Stimulated activated CD8-positive, alpha-beta memory T cell treated with anti-CD3 and anti-CD28 coated beads, Interleukin-12 subunit alpha, Interleukin-12 subunit beta, amount 100 ng/mL, for 24 hours (primary cell): ENCODE results near the gene SMIM35.
"Not testable (repeated sequence)": the region's sequence is repeated elsewhere in the genome, so short reads cannot be mapped to it uniquely, and the experiment has no call there.

Source experiments
- DNase-seq: peaks from one replicate; pipeline ENCODE4 v3.0.0-alpha.2; 2020; ENCODE audit errors: extremely low read depth

SMIM35 gene

GRCh38 chr11:117984476-117984875, 102.3 kb downstream of the SMIM35 start:
- DNase-seq: no peak

GRCh38 chr11:117983163-117983475, 103.6 kb downstream of the SMIM35 start:
- DNase-seq: no peak

- DNase-seq: no peak
Observed at GRCh38 chr11:117980720-117981119, 106.0 kb downstream of the SMIM35 start.

DNA sequence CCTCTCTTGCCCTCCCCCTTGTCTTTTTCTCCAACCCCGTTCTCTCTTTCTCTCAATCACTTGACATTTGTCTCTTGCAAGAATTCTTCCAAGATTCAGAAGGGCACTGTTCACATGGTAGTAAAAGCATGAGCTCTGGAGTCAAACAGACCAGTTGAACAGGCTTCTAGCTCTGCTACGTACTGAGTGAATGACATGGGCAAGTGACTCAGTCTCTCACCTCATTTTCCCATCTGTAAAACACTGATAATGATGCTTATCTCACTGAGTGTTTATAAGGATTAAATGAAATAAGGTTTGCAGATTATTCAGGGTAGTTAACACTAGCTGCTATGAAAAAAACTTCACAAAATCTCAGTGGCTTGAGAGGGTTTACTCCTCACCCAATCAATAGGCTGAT, 106.5 kb downstream of the SMIM35 start:
- no peak for DNase-seq

- DNase-seq: no peak
Observed at GRCh38 chr11:117979481-117980211, 107.1 kb downstream of the SMIM35 start.

DNA sequence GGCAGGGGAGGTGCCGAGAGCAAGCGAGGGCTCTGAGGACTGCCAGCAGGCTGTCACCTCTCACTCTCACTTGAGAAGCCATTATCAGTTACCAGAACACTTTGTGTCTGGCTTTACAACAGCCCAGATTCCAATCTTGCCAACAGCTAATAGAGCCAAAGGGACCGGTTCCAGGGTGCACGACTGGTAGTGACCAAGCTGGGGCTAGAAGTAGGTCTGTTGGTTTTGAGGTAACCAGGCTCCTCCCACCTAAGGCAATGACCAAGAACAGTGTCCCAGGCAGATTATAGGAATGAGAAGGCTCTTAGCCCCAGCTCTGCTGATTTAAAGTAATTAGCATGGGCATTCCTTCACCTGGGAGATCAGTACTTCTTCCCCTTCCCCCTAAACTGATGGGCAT, 107.8 kb downstream of the SMIM35 start:
- no peak for DNase-seq

DNA sequence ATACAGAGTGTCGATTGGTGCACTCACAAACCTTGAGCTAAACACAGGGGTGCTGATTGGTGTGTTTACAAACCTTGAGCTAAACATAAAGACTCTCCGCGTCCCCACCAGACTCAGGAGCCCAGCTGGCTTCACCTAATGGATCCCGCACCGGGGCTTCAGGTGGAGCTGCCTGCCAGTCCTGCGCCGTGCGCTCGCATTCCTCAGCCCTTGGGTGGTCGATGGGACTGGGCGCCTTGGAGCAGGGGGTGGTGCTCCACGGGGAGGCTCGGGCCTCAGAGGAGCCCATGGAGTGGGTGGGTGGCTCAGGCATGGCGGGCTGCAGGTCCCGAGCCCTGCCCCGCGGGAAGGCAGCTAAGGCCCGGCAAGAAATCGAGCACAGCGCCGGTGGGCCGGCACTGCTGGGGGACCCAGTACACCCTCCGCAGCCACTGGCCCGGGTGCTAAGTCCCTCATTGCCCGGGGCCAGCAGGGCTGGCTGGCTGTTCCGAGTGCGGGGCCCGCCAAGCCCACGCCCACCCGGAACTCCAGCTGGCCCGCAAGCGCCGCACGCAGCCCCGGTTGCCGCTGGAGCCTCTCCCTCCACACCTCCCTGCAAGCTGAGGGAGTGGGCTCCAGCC, 108.4 kb downstream of the SMIM35 start:
- DNase-seq: not testable (repeated sequence)

DNA sequence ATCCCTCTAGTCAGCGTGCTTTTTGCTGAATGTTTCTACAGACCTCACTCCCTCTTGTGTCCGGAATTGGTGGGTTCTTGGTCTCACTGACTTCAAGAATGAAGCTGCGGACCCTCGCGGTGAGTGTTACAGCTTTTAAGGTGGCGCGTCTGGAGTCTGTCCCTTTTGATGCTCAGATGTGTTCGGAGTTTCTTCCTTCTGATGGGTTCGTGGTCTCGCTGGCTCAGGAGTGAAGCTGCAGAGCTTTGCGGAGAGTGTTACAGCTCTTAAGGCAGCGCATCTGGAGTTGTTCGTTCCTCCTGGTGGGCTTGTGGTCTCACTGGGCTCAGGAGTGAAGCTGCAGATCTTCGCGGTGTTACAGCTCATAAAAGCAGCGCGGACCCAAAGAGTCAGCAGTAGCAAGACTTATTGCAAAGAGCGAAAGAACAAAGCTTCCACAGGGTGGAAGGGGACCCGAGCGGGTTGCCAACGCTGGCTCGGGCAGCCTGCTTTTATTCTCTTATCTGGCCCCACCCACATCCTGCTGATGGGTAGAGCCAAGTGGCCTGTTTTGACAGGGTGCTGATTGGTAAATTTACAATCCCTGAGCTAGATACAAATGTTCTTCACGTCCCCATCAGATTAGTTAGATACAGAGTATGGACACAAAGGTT, 109.0 kb downstream of the SMIM35 start:
- DNase-seq: not testable (repeated sequence)

- no peak for DNase-seq
Observed at GRCh38 chr11:117977029-117977428, 109.7 kb downstream of the SMIM35 start.

DNA sequence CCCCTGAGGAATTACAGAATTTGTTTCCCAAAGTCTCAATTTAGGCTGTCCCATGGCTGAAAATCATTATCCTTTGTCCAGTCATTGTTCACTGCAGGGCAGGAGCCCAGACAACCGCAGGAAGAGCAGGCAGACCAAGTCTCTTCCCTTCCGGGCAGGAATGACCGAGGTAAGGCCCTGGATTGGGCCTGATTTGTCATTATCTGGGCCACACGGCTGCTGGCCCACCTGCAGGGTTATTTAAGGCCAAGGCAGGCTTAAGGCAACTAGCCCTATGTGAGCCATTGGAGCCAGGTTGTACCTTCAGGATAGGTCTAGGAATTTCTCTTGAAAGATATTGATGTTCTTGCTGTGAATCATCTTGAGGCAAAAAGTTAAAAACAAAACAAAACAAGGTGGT, 110.3 kb downstream of the SMIM35 start:
- no peak for DNase-seq

- no peak for DNase-seq
Observed at GRCh38 chr11:117973503-117973860, 113.3 kb downstream of the SMIM35 start.

DNA sequence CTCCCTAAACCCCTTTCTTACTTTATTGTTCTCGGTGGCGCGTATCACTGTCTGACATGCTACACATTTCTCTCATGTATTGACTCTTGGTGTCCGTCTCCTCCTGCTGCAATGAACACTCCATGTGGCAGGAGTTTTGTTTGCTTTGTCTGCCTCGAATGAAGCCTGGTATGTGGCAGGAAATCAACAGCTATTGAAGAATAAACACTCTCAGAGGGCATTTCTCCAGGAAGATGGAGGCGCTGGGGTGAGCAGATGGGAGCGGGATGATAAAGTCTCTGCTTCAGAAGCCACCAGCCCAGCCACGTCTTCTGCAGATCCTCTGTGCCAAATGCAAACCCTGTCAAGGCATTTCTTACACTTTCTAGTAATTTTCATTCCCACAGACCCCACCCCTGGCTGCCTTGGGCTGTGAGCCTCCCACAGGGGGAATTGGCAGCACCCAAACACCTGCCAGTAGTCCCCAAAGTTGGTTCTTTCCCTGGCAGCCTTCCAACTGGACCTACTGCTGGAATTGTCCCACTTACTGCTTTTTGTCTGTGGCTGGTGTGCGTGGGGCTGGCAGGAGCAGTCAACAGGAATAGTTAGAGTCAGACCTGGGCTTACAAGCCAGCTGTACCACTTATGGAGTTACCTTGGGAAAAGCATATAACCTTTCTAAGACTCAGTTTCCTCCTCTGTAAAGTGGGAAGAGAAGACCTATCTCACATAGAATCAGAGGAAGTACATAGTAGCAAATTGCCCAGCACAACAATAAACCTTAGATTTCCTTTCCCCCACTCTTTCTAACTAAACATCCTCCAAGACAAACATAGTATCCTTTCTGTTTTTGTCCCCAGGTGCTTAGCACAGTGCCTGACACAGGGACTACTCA, 113.9 kb downstream of the SMIM35 start:
- no peak for DNase-seq

DNA sequence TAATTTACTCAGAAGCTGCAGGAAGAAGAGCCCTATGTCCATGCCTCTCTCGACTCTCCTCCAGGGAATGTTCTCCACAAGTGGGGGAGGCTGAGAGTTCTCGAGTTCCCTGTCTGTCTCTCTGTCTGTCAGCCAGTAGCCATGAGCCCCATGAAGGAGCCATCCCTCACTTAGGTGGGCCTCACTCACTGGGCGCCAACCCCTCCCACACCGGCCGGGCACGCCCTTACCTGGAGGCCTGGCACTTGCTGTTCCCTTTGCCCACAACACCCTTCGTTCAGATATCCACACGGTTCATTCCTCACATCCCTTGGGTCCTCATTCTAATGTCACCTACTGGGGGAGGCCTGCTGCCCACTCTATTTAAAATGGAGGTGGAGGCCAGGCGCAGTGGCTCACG, 114.7 kb downstream of the SMIM35 start:
- no peak for DNase-seq

- DNase-seq: no peak
Observed at GRCh38 chr11:117970400-117971024, 116.3 kb downstream of the SMIM35 start.

DNA sequence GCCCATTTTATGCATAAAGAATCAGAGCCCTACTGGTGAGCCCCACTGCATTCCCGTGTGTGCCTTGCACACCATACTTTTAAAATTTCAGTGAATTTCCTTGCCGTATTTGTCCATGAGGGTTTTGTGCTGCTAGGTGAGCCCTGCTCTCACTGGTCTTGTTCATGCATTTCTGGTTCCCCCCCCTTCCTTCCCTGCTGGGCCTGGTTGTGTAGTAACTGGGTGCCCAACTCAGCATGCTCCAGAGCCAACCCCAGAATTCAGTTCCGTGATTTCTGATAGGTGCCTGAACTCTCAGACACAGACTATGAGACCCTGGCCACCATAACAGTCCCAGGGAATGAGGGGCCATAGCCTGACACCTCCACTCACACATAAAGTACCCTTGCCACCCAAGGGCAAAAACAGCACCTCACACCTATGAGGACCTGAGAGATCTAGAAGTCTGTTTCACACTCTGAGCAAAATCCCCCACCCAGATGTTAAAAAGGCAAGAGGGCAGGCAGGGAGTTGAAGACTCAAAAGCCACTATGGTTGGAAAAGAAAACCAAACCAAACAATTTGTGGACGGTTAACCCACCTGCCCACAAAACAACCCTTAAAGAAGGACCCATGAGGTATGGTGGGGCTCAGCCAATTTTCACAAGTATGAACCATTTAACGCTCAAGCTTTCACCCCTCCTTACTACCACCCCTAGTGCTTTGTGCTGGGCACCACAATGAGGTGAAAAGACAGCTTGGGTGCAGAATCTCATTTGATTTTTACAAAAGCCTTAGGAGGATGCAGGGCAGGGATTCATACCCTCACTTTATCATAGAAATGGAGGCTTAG, 117.4 kb downstream of the SMIM35 start:
- DNase-seq: no peak

- DNase-seq: no peak
Observed at GRCh38 chr11:117966908-117967307, 119.9 kb downstream of the SMIM35 start.

GRCh38 chr11:117962826-117963225, 123.9 kb downstream of the SMIM35 start:
- no peak for DNase-seq

DNA sequence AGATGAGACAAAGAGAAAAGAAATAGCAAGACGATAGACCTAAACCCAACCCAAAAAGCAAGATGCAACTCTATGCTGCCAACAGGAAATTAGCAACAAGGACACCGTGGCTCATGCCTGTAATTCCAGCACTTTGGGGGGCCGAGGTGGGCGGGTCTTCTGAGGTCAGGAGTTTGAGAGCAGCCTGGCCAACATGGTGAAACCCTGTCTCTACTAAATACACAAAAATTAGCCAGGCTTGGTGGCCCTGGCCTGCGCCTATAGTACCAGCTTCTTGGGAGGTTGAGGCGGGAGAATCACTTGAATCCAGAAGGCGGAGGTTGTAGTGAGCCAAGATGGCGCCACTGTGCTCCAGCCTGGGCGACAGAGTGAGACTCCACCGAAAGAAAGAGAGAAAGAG, 124.9 kb downstream of the SMIM35 start:
- DNase-seq: no peak

GRCh38 chr11:117960406-117960805, 126.4 kb downstream of the SMIM35 start:
- no peak for DNase-seq

GRCh38 chr11:117959438-117960149, 127.2 kb downstream of the SMIM35 start:
- DNase-seq: no peak
